ENCODE results near the gene PIK3AP1.

DNA sequence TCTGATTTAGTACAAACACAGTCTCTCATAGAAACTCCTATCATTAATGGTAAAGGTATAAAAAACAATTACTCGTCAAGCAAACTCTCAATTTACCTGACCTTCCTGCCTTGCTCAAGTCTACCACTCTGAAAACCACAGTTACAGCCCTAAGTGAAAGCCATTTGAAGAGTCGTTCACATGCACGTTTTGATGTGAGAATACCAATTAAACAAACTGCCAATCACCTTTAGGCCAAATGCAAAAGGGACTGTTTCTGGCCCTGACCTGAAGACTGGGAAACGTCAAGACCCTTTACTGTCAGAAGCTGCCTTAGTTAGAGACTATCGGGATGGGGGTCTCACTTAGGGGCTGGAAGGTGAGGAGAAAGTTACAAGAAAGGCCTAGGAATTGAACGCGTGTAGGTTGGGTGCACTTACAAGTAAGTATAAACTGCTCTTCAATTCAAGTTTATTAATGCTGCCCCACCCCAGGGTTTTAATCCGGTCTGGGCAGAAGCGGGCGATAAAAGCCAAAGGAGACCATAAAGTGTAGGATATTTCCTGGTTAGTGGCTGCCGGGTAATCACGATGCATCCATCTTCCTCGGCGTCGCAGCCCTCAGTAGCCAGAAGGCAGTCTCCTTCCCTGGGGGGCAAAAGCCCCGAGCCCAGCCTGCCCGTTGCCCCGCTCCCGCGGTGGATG is 134.4 kb downstream of the PIK3AP1 start:
- TF ChIP-seq CTCF (IDR thresholded peaks at IDR 0.05) (no peak), POLR2A (IDR thresholded peaks at IDR 0.05) (no peak)

Data from right lobe of liver (tissue), 4 donors.